KOPT-K1 (cell line): Measurements from ENCODE around the gene AP3S1.

Experiments
- H3K27ac ChIP-seq: fragments of 200-600 bp; sonication (generic); 2 replicates; pipeline ENCODE4 v1.5.1; 2016; ENCODE audit warnings: antibody characterized with exemption, mild to moderate bottlenecking, low read depth, low read length; ENCODE audit not compliant: poor library complexity, severe bottlenecking
- H3K36me3 ChIP-seq: fragments of 200-600 bp; sonication (generic); 2 replicates; pipeline ENCODE4 v1.5.1; 2017; ENCODE audit warnings: antibody characterized with exemption, mild to moderate bottlenecking, low read length, moderate library complexity; ENCODE audit not compliant: insufficient read depth
- H3K9me3 ChIP-seq: fragments of 200-600 bp; sonication (generic); 2 replicates; pipeline ENCODE4 v1.5.1; 2017; ENCODE audit warnings: antibody characterized with exemption, low read length, mild to moderate bottlenecking; ENCODE audit not compliant: insufficient read depth, poor library complexity, severe bottlenecking

The AP3S1 gene

DNA sequence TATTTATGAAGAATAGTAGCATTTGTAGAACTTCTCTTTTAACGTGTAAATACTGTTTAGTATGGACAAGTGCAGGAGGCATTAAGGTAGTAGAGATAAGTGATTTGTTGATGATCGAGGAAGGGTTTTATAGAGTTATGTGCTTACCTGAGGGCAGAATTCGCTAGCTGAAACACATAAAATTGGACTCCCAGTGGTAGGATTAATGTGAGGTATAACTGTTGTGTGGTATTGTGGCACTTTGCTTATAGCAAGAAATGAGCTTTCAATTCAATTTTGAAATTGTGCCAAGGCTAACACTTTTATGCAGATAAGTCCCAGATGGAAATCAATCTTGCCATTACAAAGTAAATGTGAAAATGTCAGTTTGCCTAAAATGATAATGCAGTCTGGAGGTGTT, 1.2 kb downstream of the AP3S1 start:
- no peaks in the 10 kb centered on the region for H3K9me3 ChIP-seq
- H3K27ac ChIP-seq, result peak overlapping the region; percentile 90

DNA sequence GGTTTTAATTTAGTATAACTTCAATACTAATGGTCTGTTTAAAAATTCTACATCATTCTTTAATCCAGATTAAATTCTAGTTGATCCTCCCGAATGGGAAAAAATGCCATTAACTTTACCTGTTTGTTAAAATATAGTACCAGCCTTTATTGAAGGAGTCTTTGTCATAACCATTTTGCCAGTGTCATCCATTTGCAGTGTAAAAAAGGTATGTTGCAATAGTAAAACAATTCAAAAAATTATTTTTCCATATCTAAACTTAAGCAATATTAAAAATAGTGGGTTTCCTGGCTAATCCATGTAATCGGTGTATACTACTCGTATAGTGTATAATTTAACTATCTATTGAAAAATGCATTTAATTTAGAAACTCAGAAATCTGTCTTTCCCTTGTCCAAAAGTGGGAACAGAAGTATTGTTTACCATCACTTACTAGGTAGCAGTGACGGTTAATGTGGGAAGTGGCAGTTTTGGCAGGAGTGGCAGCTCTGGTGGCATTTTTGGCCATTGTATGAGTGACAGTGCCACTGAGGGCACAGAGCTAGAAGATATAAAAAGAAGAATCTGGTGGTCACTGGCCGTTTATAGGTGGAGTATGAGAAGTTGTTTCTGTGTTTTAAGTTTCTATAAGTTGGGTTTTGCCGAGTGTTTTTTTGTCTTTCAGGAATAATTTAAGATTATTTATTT, 1.9 kb downstream of the AP3S1 start:
- H3K27ac ChIP-seq, result no peak overlapping the region
- no peaks in the 10 kb centered on the region for H3K9me3 ChIP-seq
- peaks cover 2% of the 10 kb centered on the region; the same call in 1 of the 2 replicates for H3K36me3 ChIP-seq

More for the DNA sequence above, 1.2 kb downstream of the AP3S1 start:
- H3K36me3 ChIP-seq, result peaks cover 8% of the 10 kb centered on the region

DNA sequence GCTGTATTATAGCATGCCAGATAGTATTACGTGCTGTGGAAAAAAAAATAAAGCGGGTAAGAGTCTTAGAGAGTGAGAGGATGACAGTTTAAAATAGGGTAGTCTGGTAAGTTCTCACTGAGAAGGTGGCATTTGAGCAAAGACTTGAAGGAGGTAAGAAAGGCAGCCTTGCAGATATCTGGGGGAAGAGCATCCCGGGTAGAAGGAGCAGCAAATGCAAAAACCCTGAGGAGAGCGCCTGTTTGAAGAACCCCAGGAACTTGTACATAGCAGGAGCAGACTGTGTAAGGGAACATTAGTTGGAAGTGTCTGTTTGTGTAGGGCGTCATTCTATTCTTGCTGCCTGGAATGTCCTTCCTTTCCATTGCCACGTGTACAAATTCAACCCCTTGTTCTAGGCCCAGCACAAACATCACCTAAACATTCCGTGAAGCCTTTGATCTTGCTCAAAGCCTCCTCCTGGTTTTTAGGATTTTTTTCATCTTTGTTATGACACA, 2.6 kb downstream of the AP3S1 start:
- no peaks in the 10 kb centered on the region for H3K9me3 ChIP-seq
- no peak overlapping the region for H3K27ac ChIP-seq
- no peaks in the 10 kb centered on the region for H3K36me3 ChIP-seq

DNA sequence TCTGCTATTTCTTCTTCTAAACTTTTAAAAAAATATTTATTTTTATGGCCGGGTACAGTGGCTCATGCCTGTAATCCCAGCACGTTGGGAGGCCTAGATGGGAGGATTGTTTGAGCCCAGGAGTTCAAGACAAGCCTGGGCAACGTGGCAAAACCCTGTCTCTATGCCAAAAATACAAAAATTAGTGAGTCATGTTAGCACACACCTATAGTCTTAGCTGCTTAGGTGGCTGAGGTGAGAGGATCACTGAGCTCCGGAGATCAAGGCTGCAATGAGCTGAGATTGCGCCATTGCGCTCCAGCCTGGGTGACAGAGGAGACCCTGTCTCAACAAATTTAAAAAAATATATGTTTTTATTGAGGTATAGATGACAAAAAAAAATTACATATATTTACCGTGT, 5.6 kb downstream of the AP3S1 start:
- no peak overlapping the region for H3K27ac ChIP-seq

DNA sequence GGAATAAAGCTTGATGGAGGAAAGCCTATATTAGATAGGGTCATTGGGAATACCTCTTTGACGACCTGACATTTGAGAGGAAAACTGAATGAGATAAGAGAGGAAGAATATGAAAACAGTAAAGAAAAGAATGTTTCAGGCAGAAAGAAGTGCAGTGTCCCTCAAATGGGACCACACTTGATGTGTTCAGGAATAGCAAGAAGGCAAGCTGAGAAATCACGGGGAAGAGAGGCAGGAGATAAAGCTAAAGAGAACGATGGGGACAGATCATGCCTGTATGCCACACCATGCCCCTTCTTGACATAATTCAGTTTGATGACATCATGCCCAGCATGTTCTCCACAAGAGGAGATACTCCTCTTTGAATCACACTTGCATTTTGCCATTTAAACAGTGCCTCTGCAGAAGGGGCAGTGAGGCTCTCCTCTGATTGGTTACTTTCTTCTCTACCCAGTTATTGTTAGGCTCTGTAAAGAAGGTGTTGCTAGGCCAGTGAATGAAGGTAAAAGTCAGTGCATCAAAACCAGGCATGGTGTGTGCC, 7.6 kb downstream of the AP3S1 start:
- Histone ChIP-seq H3K27ac (no peak overlapping the region), H3K9me3 (peaks cover 13% of the 10 kb centered on the region)

More for the DNA sequence above, 5.6 kb downstream of the AP3S1 start:
- Histone ChIP-seq H3K9me3 (no peaks in the 10 kb centered on the region), H3K36me3 (no peaks in the 10 kb centered on the region)

DNA sequence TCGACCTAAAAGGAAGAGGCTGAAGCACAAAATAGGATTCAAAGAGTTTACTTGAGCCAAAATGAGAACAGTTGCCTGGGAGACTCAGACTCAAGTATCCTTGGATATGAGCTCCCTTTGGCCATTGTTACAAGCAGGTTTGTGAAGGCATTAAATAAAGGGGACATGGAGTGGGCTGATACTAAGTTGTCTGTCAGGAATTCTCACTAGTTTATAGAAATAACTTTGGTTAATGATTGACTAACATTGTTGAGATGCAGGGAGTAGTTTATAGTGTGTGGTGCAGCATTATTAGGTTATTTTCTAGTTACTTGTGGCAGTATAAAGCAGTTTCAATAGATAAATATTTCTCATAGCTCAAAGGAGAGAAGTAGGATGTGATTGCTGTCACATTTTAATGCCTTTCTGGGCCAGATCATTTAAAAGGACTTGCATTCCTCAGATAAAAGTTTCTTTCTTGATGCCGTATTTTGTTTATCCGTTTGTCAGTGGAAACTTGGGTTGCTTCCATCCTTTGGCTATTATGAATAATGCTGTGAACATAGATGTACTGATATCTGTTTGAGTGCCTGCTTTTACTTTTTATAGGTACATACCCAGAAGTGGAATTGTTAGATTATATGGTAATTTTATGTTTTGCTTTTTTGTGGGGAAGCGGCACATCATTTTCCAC, 9.1 kb downstream of the AP3S1 start:
- Histone ChIP-seq H3K36me3 (no peaks in the 10 kb centered on the region), H3K27ac (no peak overlapping the region)

More for the DNA sequence above, 7.6 kb downstream of the AP3S1 start:
- H3K36me3 ChIP-seq, result no peaks in the 10 kb centered on the region

DNA sequence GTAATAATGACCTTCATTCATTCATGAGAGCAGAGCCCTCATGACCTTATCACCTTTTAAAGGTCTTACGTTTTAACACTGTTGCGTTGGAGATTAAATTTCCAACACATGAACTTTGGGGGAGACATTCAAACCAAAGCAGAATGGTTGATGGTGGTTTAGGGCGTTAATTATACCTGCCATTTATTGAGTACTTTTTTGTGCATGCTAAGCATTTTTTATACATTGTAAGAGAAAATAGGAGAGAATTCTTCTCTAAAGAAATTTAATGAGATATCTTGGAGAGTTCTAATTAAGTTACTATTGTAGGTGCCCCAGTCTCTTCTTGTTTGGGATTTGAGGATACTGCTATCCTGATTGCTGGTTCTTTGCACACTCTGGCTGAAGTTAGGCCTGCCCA, 12.4 kb downstream of the AP3S1 start:
- Histone ChIP-seq H3K36me3 (no peaks in the 10 kb centered on the region), H3K9me3 (peaks cover 14% of the 10 kb centered on the region), H3K27ac (no peak overlapping the region)

More for the DNA sequence above, 9.1 kb downstream of the AP3S1 start:
- H3K9me3 ChIP-seq, result peaks cover 14% of the 10 kb centered on the region

DNA sequence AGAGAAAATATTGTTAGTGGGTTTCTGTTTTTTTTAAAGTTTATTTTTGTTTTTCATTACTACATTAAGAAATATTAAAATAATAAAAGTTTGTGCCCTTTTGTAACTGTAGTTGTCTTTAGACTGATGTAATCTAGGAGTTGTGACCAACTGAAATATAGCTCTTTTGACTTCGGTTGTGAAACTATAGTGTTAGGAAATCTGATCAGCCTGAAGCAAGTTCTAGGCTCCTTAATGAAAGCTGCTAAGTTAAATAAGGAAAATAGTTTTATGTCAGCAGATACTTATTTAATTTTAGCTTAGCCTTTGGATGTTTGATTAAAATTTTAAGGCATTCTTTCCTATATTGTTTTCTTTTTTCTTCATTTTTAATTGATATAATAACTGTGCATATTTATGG, 14.2 kb downstream of the AP3S1 start:
- Histone ChIP-seq H3K36me3 (no peaks in the 10 kb centered on the region), H3K27ac (no peak overlapping the region), H3K9me3 (peaks cover 14% of the 10 kb centered on the region)

DNA sequence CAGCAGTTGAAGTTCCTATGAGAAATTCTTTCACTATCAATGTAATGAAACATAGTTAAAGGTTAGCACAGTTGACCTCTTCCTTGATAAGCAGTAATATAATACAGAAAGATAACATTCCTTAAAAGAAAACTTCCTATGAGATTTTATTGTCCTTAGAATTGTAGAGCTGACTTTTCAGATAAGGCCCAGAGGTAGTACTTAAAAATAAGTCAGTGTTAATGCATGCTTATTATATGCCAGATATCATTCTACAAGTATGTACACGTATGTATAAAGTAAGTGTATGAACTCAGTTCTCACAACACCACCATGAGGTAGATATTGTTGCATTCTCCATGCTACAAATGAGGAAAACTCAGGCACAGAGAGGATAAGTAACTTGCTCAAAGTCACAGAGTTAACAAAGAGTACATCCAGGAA, 15.3 kb downstream of the AP3S1 start:
- no peak overlapping the region for H3K27ac ChIP-seq
- no peaks in the 10 kb centered on the region for H3K36me3 ChIP-seq
- peaks cover 14% of the 10 kb centered on the region for H3K9me3 ChIP-seq

DNA sequence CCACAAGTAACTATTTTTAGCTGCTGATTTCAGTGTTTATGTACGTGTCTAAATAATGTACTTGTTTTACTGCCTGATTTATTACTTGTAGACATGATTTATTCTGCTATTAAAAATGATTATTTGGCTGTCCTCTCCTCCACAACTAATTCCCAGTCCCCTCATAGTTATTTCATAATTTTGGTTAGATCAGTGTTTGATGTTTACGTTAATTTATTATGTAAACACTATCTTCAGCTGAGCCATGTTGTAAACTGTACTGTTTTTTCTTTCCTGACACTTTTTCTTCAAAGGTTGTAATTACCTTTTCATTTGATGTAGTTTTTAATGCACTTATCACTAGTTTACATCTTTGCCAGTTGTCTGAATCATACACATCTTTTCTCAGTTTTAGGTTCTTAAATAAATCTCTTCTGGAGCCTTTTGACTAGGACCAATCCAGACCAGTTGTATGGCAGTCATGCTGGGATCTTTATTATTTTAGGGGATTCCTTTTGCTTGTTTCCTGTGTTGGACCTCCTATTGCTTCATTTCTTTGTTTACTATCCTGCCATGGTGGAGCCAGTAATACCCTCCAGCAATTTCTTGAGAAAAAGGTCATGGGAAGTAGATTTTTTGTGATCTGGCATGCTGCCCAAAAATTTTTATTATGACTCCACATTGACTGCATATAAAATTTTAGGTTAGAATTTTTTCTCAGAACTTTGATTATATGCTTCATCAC, 16.1 kb downstream of the AP3S1 start:
- Histone ChIP-seq H3K9me3 (peaks cover 14% of the 10 kb centered on the region), H3K36me3 (no peaks in the 10 kb centered on the region), H3K27ac (no peak overlapping the region)

DNA sequence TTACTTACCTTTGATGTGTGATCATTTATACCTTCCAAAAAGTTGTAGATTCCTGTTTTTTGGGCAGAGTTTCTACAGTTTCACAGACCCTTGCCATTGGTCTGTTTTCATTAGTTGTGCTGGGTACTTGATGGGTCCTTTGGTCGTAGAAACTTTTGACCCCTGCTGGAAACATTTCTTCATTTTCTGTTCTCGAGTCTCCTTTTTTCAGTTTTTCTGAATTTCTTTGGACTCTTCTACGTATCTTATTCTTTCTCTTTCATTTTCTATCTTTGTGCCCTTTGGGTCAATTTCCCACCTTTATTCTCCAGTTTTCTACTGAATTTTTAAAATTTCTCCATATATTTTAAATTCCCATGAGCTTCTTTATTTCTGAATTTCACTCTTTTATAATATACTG, 16.7 kb downstream of the AP3S1 start:
- Histone ChIP-seq H3K9me3 (peaks cover 11% of the 10 kb centered on the region), H3K27ac (no peak overlapping the region), H3K36me3 (no peaks in the 10 kb centered on the region)

DNA sequence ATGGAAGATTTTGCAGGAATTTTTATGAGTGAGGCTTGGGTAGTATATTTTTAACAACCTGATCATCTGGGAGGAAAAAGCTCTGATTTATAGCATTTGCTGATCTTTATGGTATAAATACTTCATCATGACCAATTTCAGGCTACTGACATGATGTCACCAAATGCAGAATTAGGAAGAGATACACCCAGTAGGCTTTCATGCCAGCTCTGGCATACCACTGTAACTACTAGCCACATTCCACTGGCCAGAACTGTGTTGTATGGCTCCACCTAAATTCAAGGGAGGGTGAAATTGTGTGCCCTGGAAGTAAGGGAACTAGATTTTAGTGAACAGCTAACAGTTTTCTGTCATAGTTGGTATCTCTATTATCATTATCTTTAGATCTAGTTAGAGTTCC, 17.6 kb downstream of the AP3S1 start:
- Histone ChIP-seq H3K27ac (no peak overlapping the region), H3K36me3 (no peaks in the 10 kb centered on the region), H3K9me3 (peaks cover 5% of the 10 kb centered on the region)

DNA sequence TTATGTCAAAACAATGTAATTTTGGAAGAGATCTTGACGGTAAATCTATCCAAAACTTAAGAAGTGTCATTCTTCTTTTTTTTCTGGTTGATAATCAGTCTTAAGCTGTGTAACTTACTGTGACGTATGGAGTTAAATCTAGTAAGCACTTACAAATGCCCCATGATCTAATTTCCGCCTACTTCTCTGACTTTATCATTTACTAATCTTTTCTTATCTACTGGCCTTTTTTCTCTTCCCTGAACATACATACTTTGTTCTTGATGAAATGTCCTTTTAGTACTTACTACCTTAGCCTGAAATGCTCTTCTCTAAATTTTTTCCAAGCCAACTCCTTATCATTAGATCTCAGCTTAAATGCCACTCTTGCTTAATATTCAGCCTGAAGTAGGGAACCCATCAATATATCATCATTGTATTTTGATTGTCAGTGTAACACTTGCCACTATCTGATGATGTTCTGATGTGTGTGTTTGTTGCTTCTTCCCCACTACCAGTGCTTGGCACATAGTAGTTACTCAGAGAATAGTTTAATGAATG, 27.6 kb downstream of the AP3S1 start:
- H3K27ac ChIP-seq, result no peak overlapping the region
- peaks cover 23% of the 10 kb centered on the region for H3K36me3 ChIP-seq
- H3K9me3 ChIP-seq, result no peaks in the 10 kb centered on the region

DNA sequence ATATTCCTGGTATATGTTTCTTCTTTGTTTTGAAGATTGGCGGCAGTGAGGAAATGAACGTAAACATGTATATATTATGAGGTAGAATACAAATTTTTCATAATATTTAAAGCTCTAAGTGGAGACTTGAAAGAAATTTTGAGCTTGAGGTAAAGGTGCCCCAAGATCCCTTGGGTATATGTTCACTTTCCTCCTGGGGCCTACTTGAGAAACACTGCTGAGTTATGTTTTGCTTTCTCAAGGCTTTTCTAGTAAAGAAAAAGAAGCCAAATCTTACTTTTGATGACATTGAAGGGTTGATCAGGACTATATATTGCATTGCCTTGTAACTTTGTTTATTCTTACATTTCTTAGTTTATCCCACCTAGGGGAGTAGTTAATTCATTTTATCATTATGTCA, 30.7 kb downstream of the AP3S1 start:
- Histone ChIP-seq H3K27ac (no peak overlapping the region), H3K9me3 (no peaks in the 10 kb centered on the region), H3K36me3 (peaks cover 28% of the 10 kb centered on the region)

DNA sequence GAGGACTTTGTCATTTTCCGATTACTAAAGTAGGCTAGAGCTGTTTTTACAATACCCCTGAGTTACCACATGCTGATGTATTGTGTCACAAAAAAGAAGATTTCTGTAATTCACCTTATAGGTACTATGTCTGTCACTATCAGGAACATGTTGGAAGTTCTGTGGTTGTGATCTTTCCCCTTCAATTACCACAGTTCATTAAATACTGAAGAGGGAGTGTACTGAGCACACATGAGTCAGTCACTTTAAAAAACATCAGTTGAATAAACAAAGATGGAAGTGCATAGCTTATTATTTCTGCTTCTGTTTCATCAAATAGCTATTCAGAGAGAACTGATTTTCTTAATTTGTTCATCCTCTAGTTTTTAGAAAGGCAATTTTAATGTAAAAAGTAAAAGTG, 31.7 kb downstream of the AP3S1 start:
- Histone ChIP-seq H3K36me3 (peaks cover 28% of the 10 kb centered on the region), H3K9me3 (no peaks in the 10 kb centered on the region), H3K27ac (no peak overlapping the region)
